ENCODE data around the gene MOXD1.
A peak's percentile ranks its signal among the peaks of the same experiment; 100 is the strongest.
"Not testable (repeated sequence)": the region's sequence is repeated elsewhere in the genome, so short reads cannot be mapped to it uniquely, and the experiment has no call there.

The MOXD1 gene

GRCh38 chr6:132316970-132317369, 84.3 kb downstream of the MOXD1 start:
- no peak overlapping the region for H3K4me3 ChIP-seq (replicated peaks; ENCODE audit: low read depth, low read length)
- TF ChIP-seq, protein P1, sequence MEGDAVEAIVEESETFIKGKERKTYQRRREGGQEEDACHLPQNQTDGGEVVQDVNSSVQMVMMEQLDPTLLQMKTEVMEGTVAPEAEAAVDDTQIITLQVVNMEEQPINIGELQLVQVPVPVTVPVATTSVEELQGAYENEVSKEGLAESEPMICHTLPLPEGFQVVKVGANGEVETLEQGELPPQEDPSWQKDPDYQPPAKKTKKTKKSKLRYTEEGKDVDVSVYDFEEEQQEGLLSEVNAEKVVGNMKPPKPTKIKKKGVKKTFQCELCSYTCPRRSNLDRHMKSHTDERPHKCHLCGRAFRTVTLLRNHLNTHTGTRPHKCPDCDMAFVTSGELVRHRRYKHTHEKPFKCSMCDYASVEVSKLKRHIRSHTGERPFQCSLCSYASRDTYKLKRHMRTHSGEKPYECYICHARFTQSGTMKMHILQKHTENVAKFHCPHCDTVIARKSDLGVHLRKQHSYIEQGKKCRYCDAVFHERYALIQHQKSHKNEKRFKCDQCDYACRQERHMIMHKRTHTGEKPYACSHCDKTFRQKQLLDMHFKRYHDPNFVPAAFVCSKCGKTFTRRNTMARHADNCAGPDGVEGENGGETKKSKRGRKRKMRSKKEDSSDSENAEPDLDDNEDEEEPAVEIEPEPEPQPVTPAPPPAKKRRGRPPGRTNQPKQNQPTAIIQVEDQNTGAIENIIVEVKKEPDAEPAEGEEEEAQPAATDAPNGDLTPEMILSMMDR (IDR thresholded peaks at IDR 0.05; ENCODE audit: low read depth, low read length, missing control alignments), result no peak
- no peak for DNase-seq (ENCODE audit: extremely low read depth, low read depth)

GRCh38 chr6:132314432-132314831, 86.8 kb downstream of the MOXD1 start:
- H3K4me3 ChIP-seq (replicated peaks; ENCODE audit: low read depth, low read length), result no peak overlapping the region
- no peak for DNase-seq (ENCODE audit: extremely low read depth, low read depth)
- TF ChIP-seq, protein P1 (IDR thresholded peaks at IDR 0.05; ENCODE audit: low read depth, low read length, missing control alignments), result no peak

DNA sequence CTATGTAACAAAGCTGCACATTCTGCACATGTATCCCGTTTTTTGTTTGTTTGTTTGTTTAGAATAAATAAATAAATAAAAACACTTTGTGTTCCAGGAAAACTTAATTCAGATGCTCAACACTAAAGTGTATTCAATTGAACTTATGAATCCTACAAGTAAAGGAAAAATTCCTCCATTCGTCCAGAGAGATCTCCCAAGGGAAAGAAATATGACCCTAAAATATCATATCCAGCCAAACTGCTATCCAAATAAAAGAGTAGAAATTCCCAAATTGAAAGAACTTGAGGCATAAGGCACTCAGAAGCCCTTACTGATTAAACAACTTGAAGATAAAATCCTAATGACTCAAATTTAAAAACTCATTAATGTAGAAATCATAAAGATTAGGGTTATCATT, 90.4 kb downstream of the MOXD1 start:
- no peak overlapping the region for H3K4me3 ChIP-seq (replicated peaks; ENCODE audit: low read depth, low read length)
- no peak for DNase-seq (ENCODE audit: extremely low read depth, low read depth)
- TF ChIP-seq, protein P1 (IDR thresholded peaks at IDR 0.05; ENCODE audit: low read depth, low read length, missing control alignments), result no peak

GRCh38 chr6:132310151-132310550, 91.1 kb downstream of the MOXD1 start:
- not testable (repeated sequence) for DNase-seq (ENCODE audit: extremely low read depth, low read depth); H3K4me3 ChIP-seq (replicated peaks; ENCODE audit: low read depth, low read length)

DNA sequence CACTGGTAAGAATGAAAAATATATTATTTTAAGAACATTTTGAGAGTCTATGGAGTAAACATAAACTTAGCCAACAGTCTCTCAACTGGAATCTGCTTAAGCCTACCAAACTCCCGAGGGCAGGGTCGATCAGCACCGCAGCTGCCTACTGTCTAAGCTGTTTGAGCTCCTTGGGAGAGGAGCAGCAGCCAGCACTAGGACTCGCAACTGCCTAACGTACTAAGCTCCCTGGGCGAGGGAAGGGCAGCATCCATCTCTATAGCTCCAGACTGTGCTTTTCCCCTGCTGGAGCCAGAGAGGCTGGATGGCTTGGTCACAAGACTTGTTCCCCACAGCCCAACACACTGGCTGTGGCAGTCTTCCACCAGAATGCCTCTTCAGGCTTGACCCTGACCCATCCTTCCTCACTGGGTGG, 96.4 kb downstream of the MOXD1 start:
- DNase-seq (ENCODE audit: extremely low read depth, low read depth), result no peak
- no peak overlapping the region for H3K4me3 ChIP-seq (replicated peaks; ENCODE audit: low read depth, low read length)
- TF ChIP-seq, protein P1 (IDR thresholded peaks at IDR 0.05; ENCODE audit: low read depth, low read length, missing control alignments), result no peak

GRCh38 chr6:132300323-132300949, 100.8 kb downstream of the MOXD1 start:
- peak; percentile 24 for DNase-seq (ENCODE audit: extremely low read depth, low read depth)
- H3K4me3 ChIP-seq (replicated peaks; ENCODE audit: low read depth, low read length), result no peak overlapping the region
- TF ChIP-seq, protein P1 (IDR thresholded peaks at IDR 0.05; ENCODE audit: low read depth, low read length, missing control alignments), result peak; percentile 48

- no peak for DNase-seq (ENCODE audit: extremely low read depth, low read depth)
- no peak overlapping the region for H3K4me3 ChIP-seq (replicated peaks; ENCODE audit: low read depth, low read length)
- TF ChIP-seq, protein P1 (IDR thresholded peaks at IDR 0.05; ENCODE audit: low read depth, low read length, missing control alignments), result peak; percentile 70
These were observed 102.8 kb downstream of the MOXD1 start for GRCh38 chr6:132298344-132298949.

All from HFF-Myc (cell line).